Gastroesophageal sphincter (tissue), 3 donors: Measurements from ENCODE around the gene ZNF697.

Source experiments
- CTCF ChIP-seq, 4 experiments: fragments of 200-600 bp in 2 of 4; fragments of 450-650 bp in 2 of 4; sonication (generic) in 1 of 4; IDR thresholded peaks; one replicate each; pipeline ENCODE4 v1.5.1; 2017 to 2019; ENCODE audit warnings: antibody characterized with exemption in 4 of 4, mild to moderate bottlenecking in 2 of 4, moderate library complexity in 2 of 4
- EP300 ChIP-seq: sonication (generic); formaldehyde crosslinking; IDR thresholded peaks from one replicate; pipeline ENCODE4 v1.6.1; 2017; ENCODE audit warnings: antibody characterized with exemption, mild to moderate bottlenecking
- POLR2A ChIP-seq, 2 donors: fragments of 450-650 bp; IDR thresholded peaks; one replicate each; pipeline ENCODE4 v1.6.1; 2017; ENCODE audit warnings: antibody characterized with exemption in 2 of 2, mild to moderate bottlenecking in 2 of 2, moderate library complexity in 1 of 2

DNA sequence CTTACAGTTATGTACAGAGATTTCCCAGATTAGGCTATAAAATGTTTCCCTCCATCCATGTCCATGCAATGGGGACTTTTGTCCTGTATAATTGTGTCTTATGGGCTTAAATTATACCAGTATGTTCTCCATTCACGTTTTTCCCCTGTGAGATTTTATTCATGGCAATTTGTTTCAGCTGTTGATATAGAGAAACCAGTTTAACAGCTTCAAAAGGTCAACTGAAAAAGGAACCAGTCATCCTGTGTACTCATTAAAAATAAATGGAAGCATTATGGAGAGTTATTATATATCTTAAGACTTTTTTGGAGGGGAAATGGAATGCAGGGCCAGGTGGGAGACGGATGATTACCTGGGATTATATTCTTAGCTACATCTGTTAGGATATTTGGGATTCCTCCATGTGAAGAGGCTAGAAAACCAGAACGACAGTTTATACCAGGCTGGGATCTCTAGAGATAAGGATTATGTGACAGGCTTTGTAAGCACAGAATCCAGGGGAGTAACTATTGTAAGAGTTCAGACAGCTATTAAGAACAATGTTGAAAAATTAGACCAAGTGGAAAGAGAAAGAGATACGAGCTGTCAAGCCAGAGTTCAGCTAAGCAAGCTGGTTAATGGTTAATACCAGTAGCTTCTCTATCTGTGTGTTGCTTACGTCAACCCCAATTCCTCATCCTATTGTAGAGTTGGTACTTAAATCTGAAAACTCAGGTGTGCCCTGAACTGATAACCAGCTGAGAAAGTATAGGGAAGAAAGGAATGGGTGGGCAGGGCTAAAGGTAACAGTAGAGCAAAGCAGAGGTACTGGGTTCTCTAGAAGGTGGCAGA lies 12.4 kb upstream of the ZNF697 start:
- TF ChIP-seq CTCF (IDR thresholded peaks at IDR 0.05) (no peak), POLR2A (IDR thresholded peaks at IDR 0.05) (no peak), EP300 (no peak)
